ENCODE results near the gene BBLN. TPM values are rescaled to one million over a fixed set of nuclear protein-coding genes. Genes with fewer than 3 reads are reported as not detected.
A peak's percentile ranks its signal among the peaks of the same experiment; 100 is the strongest.

Gene BBLN
- total RNA-seq, 8 experiments from 2014 or later: 60.0 to 233 (median 148) TPM

GRCh38 chr9:128142061-128142460 lies 18.0 kb upstream of the BBLN start:
- in situ Hi-C loops (cut with MboI; ENCODE audit: low pct_unique_long_range_greater_than_20kb in 2 of 9, low sequenced_read_pairs in 9 of 9, unreplicated experiment in 9 of 9): no loop called here
- WGBS, 10 experiments: 47 to 100% (median 65%) methylated on average over 1 to 4 of the region's 4 CpGs; no CpG with 5 or more reads in 2 of the 10 experiments
- peak in 3 of 8 experiments; percentile 14 to 32 (median 24) for ATAC-seq (replicated peaks in 6 of 8)
- Histone ChIP-seq H3K4me1 (replicated peaks in 1 of 2) (peaks cover 13 to 19% of the 10 kb centered on the region in 2 donors), H3K4me3 (no peak overlapping the region), H3K27ac (no peak overlapping the region)

- ATAC-seq (replicated peaks in 6 of 8): no peak
- in situ Hi-C loops (cut with MboI; ENCODE audit: low pct_unique_long_range_greater_than_20kb in 2 of 9, low sequenced_read_pairs in 9 of 9, unreplicated experiment in 9 of 9): no loop called here
- Histone ChIP-seq H3K4me1 (replicated peaks in 1 of 2) (peaks cover 13% of the 10 kb centered on the region in 2 donors), H3K4me3 (no peak overlapping the region), H3K27ac (no peak overlapping the region)
- WGBS, 10 experiments: 0 to 100% methylated on average over 1 of the region's 2 CpGs; no CpG with 5 or more reads in 8 of the 10 experiments
Observed at GRCh38 chr9:128142596-128142995, 17.5 kb upstream of the BBLN start.

- Histone ChIP-seq H3K4me1 (replicated peaks in 1 of 2) (peaks cover 8 to 10% of the 10 kb centered on the region in 2 donors), H3K4me3 (no peak overlapping the region), H3K27ac (no peak overlapping the region)
- ATAC-seq (replicated peaks in 6 of 8): peak in 6 of 8 experiments; percentile 6 to 59 (median 16)
- 39 to 100% (median 89%) methylated on average over 1 to 3 of the region's 8 CpGs; no CpG with 5 or more reads in 2 of the 10 experiments for WGBS, 10 experiments
- in situ Hi-C loops (cut with MboI; ENCODE audit: low pct_unique_long_range_greater_than_20kb in 2 of 9, low sequenced_read_pairs in 9 of 9, unreplicated experiment in 9 of 9): no loop called here
Observed at GRCh38 chr9:128143525-128144238, 16.4 kb upstream of the BBLN start.

GRCh38 chr9:128144239-128145181 lies 15.6 kb upstream of the BBLN start:
- Histone ChIP-seq H3K4me3 (no peak overlapping the region), H3K27ac (no peak overlapping the region), H3K4me1 (replicated peaks in 1 of 2) (peaks cover 8 to 10% of the 10 kb centered on the region in 2 donors)
- in situ Hi-C loops (cut with MboI; ENCODE audit: low pct_unique_long_range_greater_than_20kb in 2 of 9, low sequenced_read_pairs in 9 of 9, unreplicated experiment in 9 of 9): no loop called here
- 80 to 100% (median 100%) methylated on average over 1 to 5 of the region's 22 CpGs; no CpG with 5 or more reads in 7 of the 10 experiments for WGBS, 10 experiments
- peak in 4 of 8 experiments; percentile 6 to 17 (median 12) for ATAC-seq (replicated peaks in 6 of 8)

- H3K4me1 ChIP-seq (replicated peaks in 1 of 2): peaks cover 4 to 7% of the 10 kb centered on the region in 2 donors
- ATAC-seq (replicated peaks in 6 of 8): no peak
- in situ Hi-C loops (cut with MboI; ENCODE audit: low pct_unique_long_range_greater_than_20kb in 2 of 9, low sequenced_read_pairs in 9 of 9, unreplicated experiment in 9 of 9): no loop called here
- H3K4me3 ChIP-seq: no peak overlapping the region
- WGBS, 10 experiments: 45 to 92% (median 54%) methylated on average over 2 to 4 of the region's 8 CpGs; no CpG with 5 or more reads in 7 of the 10 experiments
- H3K27ac ChIP-seq: no peak overlapping the region
Observed at GRCh38 chr9:128145536-128145935, 14.5 kb upstream of the BBLN start.

GRCh38 chr9:128145951-128146351 lies 14.1 kb upstream of the BBLN start:
- in situ Hi-C loops (cut with MboI; ENCODE audit: low pct_unique_long_range_greater_than_20kb in 2 of 9, low sequenced_read_pairs in 9 of 9, unreplicated experiment in 9 of 9): no loop called here
- Histone ChIP-seq H3K4me1 (replicated peaks in 1 of 2) (peaks cover 0 to 4% of the 10 kb centered on the region in 2 donors), H3K4me3 (no peak overlapping the region), H3K27ac (no peak overlapping the region)
- 50 to 100% (median 90%) methylated on average over 1 to 2 of the region's 13 CpGs; no CpG with 5 or more reads in 4 of the 10 experiments for WGBS, 10 experiments
- ATAC-seq (replicated peaks in 6 of 8): peak in 3 of 8 experiments; percentile 3 to 11 (median 9)

GRCh38 chr9:128146591-128147120 lies 13.4 kb upstream of the BBLN start:
- WGBS, 10 experiments: 69 to 100% (median 83%) methylated on average over 2 to 5 of the region's 8 CpGs; no CpG with 5 or more reads in 6 of the 10 experiments
- H3K4me1 ChIP-seq (replicated peaks in 1 of 2): peaks cover 0 to 3% of the 10 kb centered on the region in 2 donors
- ATAC-seq (replicated peaks in 6 of 8): peak in 1 of 8 experiments; percentile 2
- no peak overlapping the region for H3K4me3 ChIP-seq
- in situ Hi-C loops (cut with MboI; ENCODE audit: low pct_unique_long_range_greater_than_20kb in 2 of 9, low sequenced_read_pairs in 9 of 9, unreplicated experiment in 9 of 9): no loop called here
- no peak overlapping the region for H3K27ac ChIP-seq

- peaks cover 3 to 5% of the 10 kb centered on the region in 2 donors for H3K4me1 ChIP-seq (replicated peaks in 1 of 2)
- WGBS, 10 experiments: 20 to 100% (median 86%) methylated on average over 1 to 2 of the region's 5 CpGs; no CpG with 5 or more reads in 7 of the 10 experiments
- ATAC-seq (replicated peaks in 6 of 8): no peak
- no peak overlapping the region for H3K4me3 ChIP-seq
- no peak overlapping the region for H3K27ac ChIP-seq
- in situ Hi-C loops (cut with MboI; ENCODE audit: low pct_unique_long_range_greater_than_20kb in 2 of 9, low sequenced_read_pairs in 9 of 9, unreplicated experiment in 9 of 9): no loop called here
Observed at GRCh38 chr9:128148509-128149000, 11.5 kb upstream of the BBLN start.

GRCh38 chr9:128149001-128149701 lies 10.9 kb upstream of the BBLN start, which contains the start of gene LCN2:
LCN2 (plus strand) TSS chr9:128149453; CDS start chr9:128149526, 73 bp downstream.
- Histone ChIP-seq H3K4me1 (replicated peaks in 1 of 2) (peaks cover 3 to 5% of the 10 kb centered on the region in 2 donors), H3K4me3 (no peak within 1 kb of the TSS), H3K27ac (no peak within 1 kb of the TSS)
- ATAC-seq (replicated peaks in 6 of 8): peak in 3 of 8 experiments; percentile 36 to 80 (median 76)
- in situ Hi-C loops (cut with MboI; ENCODE audit: low pct_unique_long_range_greater_than_20kb in 2 of 9, low sequenced_read_pairs in 9 of 9, unreplicated experiment in 9 of 9): no loop called here
- WGBS, 10 experiments: 60 to 100% (median 83%) methylated on average over 1 to 2 of the region's 9 CpGs; no CpG with 5 or more reads in 4 of the 10 experiments

- ATAC-seq (replicated peaks in 6 of 8): no peak
- H3K27ac ChIP-seq: no peak overlapping the region
- peaks cover 0 to 5% of the 10 kb centered on the region in 2 donors for H3K4me1 ChIP-seq (replicated peaks in 1 of 2)
- H3K4me3 ChIP-seq: no peak overlapping the region
- 48 to 100% (median 80%) methylated on average over 1 to 7 of the region's 11 CpGs; no CpG with 5 or more reads in 5 of the 10 experiments for WGBS, 10 experiments
- in situ Hi-C loops (cut with MboI; ENCODE audit: low pct_unique_long_range_greater_than_20kb in 2 of 9, low sequenced_read_pairs in 9 of 9, unreplicated experiment in 9 of 9): no loop called here
Observed at GRCh38 chr9:128149951-128150593, 10.0 kb upstream of the BBLN start.

- peaks cover 0 to 5% of the 10 kb centered on the region in 2 donors for H3K4me1 ChIP-seq (replicated peaks in 1 of 2)
- H3K4me3 ChIP-seq: no peak overlapping the region
- 0 to 80% methylated on average over 1 of the region's 19 CpGs; no CpG with 5 or more reads in 8 of the 10 experiments for WGBS, 10 experiments
- peak in 7 of 8 experiments; percentile 10 to 81 (median 18) for ATAC-seq (replicated peaks in 6 of 8)
- in situ Hi-C loops (cut with MboI; ENCODE audit: low pct_unique_long_range_greater_than_20kb in 2 of 9, low sequenced_read_pairs in 9 of 9, unreplicated experiment in 9 of 9): no loop called here
- H3K27ac ChIP-seq: no peak overlapping the region
Observed at GRCh38 chr9:128150594-128151308, 9.3 kb upstream of the BBLN start.
